ENCODE data around the gene IBA57. TPM values are rescaled to one million over a fixed set of nuclear protein-coding genes. Genes with fewer than 3 reads are reported as not detected.

Gene IBA57
- total and polyA plus RNA-seq, 2 of the 8 experiments (the other 6 are each of a cell fraction or from before 2014, with no cell fraction given), result 2.6 to 5.9 TPM

DNA sequence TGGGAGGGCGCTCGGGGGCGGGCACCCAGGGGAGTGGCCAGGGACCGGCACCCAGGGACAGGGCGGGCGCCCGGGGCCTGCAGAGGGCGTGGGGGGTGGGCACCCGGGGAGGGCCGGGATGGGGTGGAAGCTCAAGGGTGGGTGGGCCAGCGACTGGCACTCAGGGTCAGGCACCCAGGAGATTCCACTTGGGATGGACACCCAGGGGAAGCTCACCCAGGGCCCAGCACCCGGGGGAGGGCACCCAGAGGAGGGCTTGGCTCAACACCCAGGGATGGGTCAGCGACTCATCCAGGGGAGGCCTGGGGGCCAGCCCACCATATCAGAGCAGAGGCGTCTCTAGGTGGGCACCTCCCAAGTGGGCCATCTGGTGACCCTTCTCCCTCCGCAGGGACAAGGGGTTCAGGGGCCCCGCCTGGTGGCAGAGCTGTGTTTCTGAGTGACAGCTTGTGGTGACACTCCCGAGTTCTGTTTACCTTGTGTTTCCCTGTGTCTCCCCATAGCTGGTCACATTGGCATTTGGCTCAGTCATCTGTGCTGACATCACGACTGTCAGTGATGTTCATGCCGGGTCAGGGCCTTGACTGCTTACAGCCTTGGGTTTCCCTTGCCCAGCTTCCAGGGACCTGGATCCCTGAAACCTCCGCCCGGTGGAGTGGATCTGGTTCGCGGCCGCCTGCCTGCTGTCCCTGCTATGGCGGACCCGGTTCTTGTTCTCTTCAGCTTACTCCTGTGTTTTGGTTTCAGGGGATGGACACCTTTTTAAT is 749 bp downstream of the IBA57 start (continued):
- TF ChIP-seq BCL11A (IDR thresholded peaks at IDR 0.05; ENCODE audit: low read depth in 2 of 2, low read length in 2 of 2), result no peak
